CD4-positive, CD25-positive, alpha-beta regulatory T cell (primary cell): ENCODE results near the gene JARID2. TPM values are rescaled to one million over a fixed set of nuclear protein-coding genes. Genes with fewer than 3 reads are reported as not detected.
A peak's percentile ranks its signal among the peaks of the same experiment; 100 is the strongest.

Source experiments
- ATAC-seq, 2 donors: fragments of 150-1000 bp; cut with Tn5 transposase; one replicate each; pipeline ENCODE4 v1.10.0; 2021; ENCODE audit warnings: low read depth in 2 of 2, moderate number of reproducible peaks in 2 of 2, moderate library complexity in 1 of 2
- DNase-seq, 3 donors: peaks; one replicate each; pipeline versions ENCODE4 v3.0.0 to v3.0.0-alpha.2; 2012 to 2022; ENCODE audit warnings: mixed read lengths in 1 of 3
- H3K27ac ChIP-seq: one replicate; pipeline ENCODE4 v1.7.0; 2013; ENCODE audit warnings: mild to moderate bottlenecking, low read length; ENCODE audit not compliant: insufficient read depth, poor library complexity, severe bottlenecking
- H3K27me3 ChIP-seq: one replicate; pipeline ENCODE4 v1.7.0; 2013; ENCODE audit warnings: low read length; ENCODE audit not compliant: control insufficient read depth, insufficient read depth
- H3K36me3 ChIP-seq: one replicate; pipeline ENCODE4 v1.7.0; 2013; ENCODE audit warnings: mild to moderate bottlenecking, low read length, moderate library complexity; ENCODE audit not compliant: control insufficient read depth, insufficient read depth
- H3K4me1 ChIP-seq: 2 replicates; pipeline ENCODE4 v1.7.0; 2013; ENCODE audit warnings: mild to moderate bottlenecking, low read length; ENCODE audit not compliant: insufficient read depth, control insufficient read depth, poor library complexity, severe bottlenecking
- H3K4me3 ChIP-seq: one replicate; pipeline ENCODE4 v1.7.0; 2013; ENCODE audit warnings: low read depth, mild to moderate bottlenecking, low read length, moderate library complexity
- H3K9me3 ChIP-seq, 2 experiments: 1 replicate in 1 of 2; 2 replicates in 1 of 2; pipeline ENCODE4 v1.7.0; 2013; ENCODE audit warnings: low read length in 2 of 2, mild to moderate bottlenecking in 1 of 2, moderate library complexity in 1 of 2; ENCODE audit not compliant: control insufficient read depth in 2 of 2
- H3K27ac Mint-ChIP-seq, 3 donors: one replicate each; pipeline ENCODE4 v1.8.0; 2020 to 2022; ENCODE audit warnings: mild to moderate bottlenecking in 3 of 3, mixed read lengths in 3 of 3, moderate library complexity in 2 of 3
- H3K27me3 Mint-ChIP-seq: one replicate; pipeline ENCODE4 v1.8.0; 2022; ENCODE audit warnings: mild to moderate bottlenecking, mixed read lengths
- H3K36me3 Mint-ChIP-seq: one replicate; pipeline ENCODE4 v1.8.0; 2020; ENCODE audit warnings: mixed read lengths
- H3K4me1 Mint-ChIP-seq, 4 donors: one replicate each; pipeline ENCODE4 v1.8.0; 2020 to 2022; ENCODE audit warnings: mixed read lengths in 4 of 4, mild to moderate bottlenecking in 1 of 4
- H3K4me3 Mint-ChIP-seq, 4 donors: one replicate each; pipeline ENCODE4 v1.8.0; 2020 to 2022; ENCODE audit warnings: mild to moderate bottlenecking in 4 of 4, mixed read lengths in 4 of 4, moderate library complexity in 3 of 4
- H3K9me3 Mint-ChIP-seq, 7 donors: one replicate each; pipeline ENCODE4 v1.8.0; 2020 to 2022; ENCODE audit warnings: mixed read lengths in 7 of 7, mild to moderate bottlenecking in 3 of 7, moderate library complexity in 2 of 7
- polyA plus RNA-seq, 4 donors: library from polyadenylated mRNA; unstranded; fragments of 300-500 nt; fragmentation: Illumina TruSeq; gene quantifications; one replicate each; pipeline ENCODE4 v1.2.3, GENCODE V29; 2021
- total RNA-seq: library from RNA; stranded (reverse); gene quantifications from one replicate; pipeline ENCODE4 v1.2.3, GENCODE V29; 2022

JARID2 gene
- total and polyA plus RNA-seq, 5 donors from 2014 or later = 4.1 to 26.1 (median 5.6) TPM

- Mint-ChIP-seq H3K9me3 (no peaks in the 10 kb centered on the region), H3K4me1 (peaks cover 38 to 96% (median 79%) of the 10 kb centered on the region in 4 donors), H3K36me3 (no peaks in the 10 kb centered on the region), H3K4me3 (peak overlapping the region in 3 of 4 donors; percentile 7 to 36 (median 19)), H3K27ac (peak overlapping the region; percentile 42 to 78 (median 75)), H3K27me3 (no peaks in the 10 kb centered on the region)
- no peak for ATAC-seq
- H3K36me3 ChIP-seq = no peaks in the 10 kb centered on the region
- no peaks in the 10 kb centered on the region for H3K9me3 ChIP-seq
- peak overlapping the region; percentile 4 for H3K4me3 ChIP-seq
- DNase-seq = no peak
- H3K4me1 ChIP-seq = peaks cover 44% of the 10 kb centered on the region
- no peaks in the 10 kb centered on the region for H3K27me3 ChIP-seq
- H3K27ac ChIP-seq = no peak overlapping the region
These were observed 188.4 kb downstream of the JARID2 start for GRCh38 chr6:15434263-15434662.

DNA sequence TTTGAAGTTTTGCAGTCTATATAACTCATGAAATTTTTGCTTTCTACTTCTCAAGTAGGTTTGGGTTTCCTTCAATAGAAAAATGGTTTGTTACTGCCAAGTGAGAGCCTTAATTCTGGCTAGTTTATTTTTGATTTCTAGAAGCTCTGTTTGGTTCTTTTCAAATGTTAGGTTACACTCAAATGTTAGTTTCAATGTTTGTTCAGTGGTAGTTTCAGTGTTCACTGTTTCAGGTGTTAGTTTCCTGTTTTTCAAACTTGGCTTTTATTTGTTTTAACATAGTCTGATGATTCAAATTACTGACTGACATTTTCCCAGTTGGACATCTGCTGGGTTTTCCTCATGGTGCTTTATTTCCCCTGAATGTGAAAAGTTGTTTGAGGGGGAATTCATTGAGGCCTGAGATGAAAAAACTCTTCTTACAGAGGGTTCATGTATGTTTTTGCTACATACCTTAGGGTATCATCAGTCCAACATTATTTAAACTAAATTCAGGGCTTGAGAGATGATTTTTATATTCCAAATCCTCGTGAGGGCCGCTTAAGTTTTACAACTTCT is 189.0 kb downstream of the JARID2 start:
- peak overlapping the region; percentile 33 for H3K4me3 ChIP-seq
- Mint-ChIP-seq H3K36me3 (no peaks in the 10 kb centered on the region), H3K27me3 (no peaks in the 10 kb centered on the region), H3K4me3 (peak overlapping the region; percentile 7 to 80 (median 38)), H3K27ac (peak overlapping the region in 2 of 3 donors; percentile 42 to 44), H3K9me3 (no peaks in the 10 kb centered on the region), H3K4me1 (peaks cover 44 to 98% (median 84%) of the 10 kb centered on the region in 4 donors)
- H3K9me3 ChIP-seq = no peaks in the 10 kb centered on the region
- ATAC-seq = no peak
- no peak for DNase-seq
- H3K36me3 ChIP-seq = no peaks in the 10 kb centered on the region
- H3K27me3 ChIP-seq = no peaks in the 10 kb centered on the region
- peaks cover 50% of the 10 kb centered on the region for H3K4me1 ChIP-seq
- H3K27ac ChIP-seq = no peak overlapping the region

GRCh38 chr6:15435468-15435867 is 189.6 kb downstream of the JARID2 start:
- Histone ChIP-seq H3K9me3 (no peaks in the 10 kb centered on the region), H3K27ac (no peak overlapping the region), H3K4me3 (no peak overlapping the region), H3K4me1 (peaks cover 50% of the 10 kb centered on the region), H3K36me3 (no peaks in the 10 kb centered on the region), H3K27me3 (no peaks in the 10 kb centered on the region)
- ATAC-seq (no peak), DNase-seq (no peak)
- Mint-ChIP-seq H3K27me3 (no peaks in the 10 kb centered on the region), H3K4me1 (peaks cover 40 to 98% (median 83%) of the 10 kb centered on the region in 4 donors), H3K36me3 (no peaks in the 10 kb centered on the region), H3K27ac (peak overlapping the region in 1 of 3 donors; percentile 44), H3K4me3 (peak overlapping the region in 1 of 4 donors; percentile 80), H3K9me3 (no peaks in the 10 kb centered on the region)

- DNase-seq = no peak
- Histone ChIP-seq H3K27ac (no peak overlapping the region), H3K4me1 (peaks cover 50% of the 10 kb centered on the region), H3K27me3 (no peaks in the 10 kb centered on the region), H3K36me3 (no peaks in the 10 kb centered on the region), H3K4me3 (no peak overlapping the region), H3K9me3 (no peaks in the 10 kb centered on the region)
- no peaks in the 10 kb centered on the region for H3K9me3 Mint-ChIP-seq
- peaks cover 49 to 98% (median 85%) of the 10 kb centered on the region in 4 donors for H3K4me1 Mint-ChIP-seq
- no peaks in the 10 kb centered on the region for H3K27me3 Mint-ChIP-seq
- H3K27ac Mint-ChIP-seq = peak overlapping the region in 2 of 3 donors; percentile 15 to 63
- peak overlapping the region in 1 of 4 donors; percentile 22 for H3K4me3 Mint-ChIP-seq
- no peaks in the 10 kb centered on the region for H3K36me3 Mint-ChIP-seq
- ATAC-seq = no peak
These were observed 190.6 kb downstream of the JARID2 start for GRCh38 chr6:15436451-15436850.

DNA sequence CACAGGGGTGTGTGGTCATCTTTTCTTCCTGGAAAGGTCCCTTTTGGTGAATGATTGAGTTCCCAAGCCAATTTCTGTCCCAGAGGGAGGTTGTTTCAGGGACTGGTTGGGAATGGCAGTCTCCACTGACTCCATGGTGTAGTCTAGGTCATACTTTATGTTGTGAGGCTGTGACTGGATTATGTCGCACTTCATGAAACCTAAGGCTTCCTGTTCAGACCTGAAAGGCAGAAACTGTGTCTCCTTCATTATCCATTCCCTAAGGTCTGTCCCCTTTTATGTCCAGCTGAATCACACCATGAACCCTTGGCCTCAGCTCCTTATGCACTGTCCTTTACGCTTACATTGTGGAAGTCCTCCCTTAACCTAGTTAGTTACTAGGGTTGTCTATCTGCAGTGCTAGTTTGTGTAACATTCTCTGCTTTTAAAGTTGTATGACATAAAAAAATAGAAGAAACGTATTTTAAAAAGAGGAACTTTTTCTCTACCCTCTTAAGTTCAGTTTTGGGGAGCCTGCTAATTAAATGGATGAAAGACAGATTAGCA is 191.3 kb downstream of the JARID2 start:
- Mint-ChIP-seq H3K4me1 (peaks cover 50 to 91% (median 81%) of the 10 kb centered on the region in 4 donors), H3K9me3 (no peaks in the 10 kb centered on the region), H3K27ac (peak overlapping the region; percentile 15 to 88 (median 54)), H3K36me3 (no peaks in the 10 kb centered on the region), H3K4me3 (no peak overlapping the region), H3K27me3 (no peaks in the 10 kb centered on the region)
- Histone ChIP-seq H3K27me3 (no peaks in the 10 kb centered on the region), H3K9me3 (no peaks in the 10 kb centered on the region), H3K36me3 (no peaks in the 10 kb centered on the region), H3K4me1 (peaks cover 48% of the 10 kb centered on the region), H3K27ac (no peak overlapping the region), H3K4me3 (no peak overlapping the region)
- DNase-seq (no peak), ATAC-seq (no peak)

- H3K4me1 ChIP-seq = peaks cover 24% of the 10 kb centered on the region
- no peak for DNase-seq
- H3K36me3 ChIP-seq = peaks cover 2% of the 10 kb centered on the region
- H3K36me3 Mint-ChIP-seq = no peaks in the 10 kb centered on the region
- H3K27ac Mint-ChIP-seq = peak overlapping the region in 2 of 3 donors; percentile 0 to 59
- no peak for ATAC-seq
- no peak overlapping the region for H3K27ac ChIP-seq
- peak overlapping the region in 2 of 4 donors; percentile 22 to 26 for H3K4me3 Mint-ChIP-seq
- H3K27me3 ChIP-seq = no peaks in the 10 kb centered on the region
- H3K9me3 Mint-ChIP-seq = no peaks in the 10 kb centered on the region
- H3K9me3 ChIP-seq = no peaks in the 10 kb centered on the region
- peaks cover 49 to 76% (median 70%) of the 10 kb centered on the region in 4 donors for H3K4me1 Mint-ChIP-seq
- H3K27me3 Mint-ChIP-seq = no peaks in the 10 kb centered on the region
- H3K4me3 ChIP-seq = peak overlapping the region; percentile 15
These were observed 193.6 kb downstream of the JARID2 start for GRCh38 chr6:15439410-15440025.

DNA sequence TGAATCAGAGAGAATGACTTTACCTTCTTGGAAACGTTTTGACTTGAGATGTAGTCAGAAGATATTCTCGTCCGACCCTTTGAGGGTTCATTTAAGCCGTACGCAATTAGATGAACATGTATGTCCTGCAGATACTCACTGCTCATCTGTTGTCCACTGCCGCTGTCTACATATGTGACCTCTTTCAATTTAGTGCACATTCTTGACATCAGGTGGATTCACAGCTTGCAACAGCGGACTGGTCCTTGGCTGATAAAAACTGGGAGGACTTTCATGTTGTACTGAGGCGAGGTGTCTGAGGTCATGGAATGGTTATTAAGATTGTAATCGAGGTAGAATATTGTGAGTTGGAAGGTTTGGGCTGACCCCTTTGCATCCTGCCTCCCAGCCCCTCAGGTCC is 194.2 kb downstream of the JARID2 start:
- Mint-ChIP-seq H3K9me3 (no peaks in the 10 kb centered on the region), H3K4me3 (peak overlapping the region in 1 of 4 donors; percentile 26), H3K27ac (peak overlapping the region in 1 of 3 donors; percentile 0), H3K27me3 (no peaks in the 10 kb centered on the region), H3K4me1 (peaks cover 48 to 75% (median 67%) of the 10 kb centered on the region in 4 donors), H3K36me3 (no peaks in the 10 kb centered on the region)
- ATAC-seq (no peak), DNase-seq (no peak)
- H3K9me3 ChIP-seq = no peaks in the 10 kb centered on the region
- H3K4me3 ChIP-seq = no peak overlapping the region
- no peak overlapping the region for H3K27ac ChIP-seq
- peaks cover 2% of the 10 kb centered on the region for H3K36me3 ChIP-seq
- peaks cover 19% of the 10 kb centered on the region for H3K4me1 ChIP-seq
- H3K27me3 ChIP-seq = no peaks in the 10 kb centered on the region
